Activated CD4-positive, alpha-beta T cell treated with anti-CD3 and anti-CD28 coated beads, Interleukin-2, amount 10 ng/mL, durations not matched to agents 7 days and 5 days (primary cell): Measurements from ENCODE around the gene NT5C3B. TPM values are rescaled to one million over a fixed set of nuclear protein-coding genes. Genes with fewer than 3 reads are reported as not detected.
"Not testable (repeated sequence)": the region's sequence is repeated elsewhere in the genome, so short reads cannot be mapped to it uniquely, and the experiment has no call there.

Source experiments
- CTCF ChIA-PET: fragments of 350-600 bp; sonication (Branson Sonifier 250); formaldehyde crosslinking; loops from one replicate; lab custom pipeline; 2021; ENCODE audit warnings: antibody characterized with exemption; lab: Charles Lee
- POLR2A ChIA-PET: fragments of 350-600 bp; sonication (Branson Sonifier 250); formaldehyde crosslinking; loops from one replicate; lab custom pipeline; 2021; ENCODE audit warnings: antibody characterized with exemption; lab: Charles Lee
- DNase-seq: peaks from one replicate; pipeline ENCODE4 v3.0.0-alpha.2; 2020
- H3K27ac Mint-ChIP-seq: one replicate; pipeline ENCODE4 v1.8.0; 2021; ENCODE audit warnings: mild to moderate bottlenecking, moderate library complexity, mixed read lengths
- H3K27me3 Mint-ChIP-seq: one replicate; pipeline ENCODE4 v1.8.0; 2021; ENCODE audit warnings: mixed read lengths
- H3K36me3 Mint-ChIP-seq: one replicate; pipeline ENCODE4 v1.8.0; 2021; ENCODE audit warnings: low read depth, mixed read lengths
- H3K4me1 Mint-ChIP-seq: one replicate; pipeline ENCODE4 v1.8.0; 2021; ENCODE audit warnings: mixed read lengths
- H3K4me3 Mint-ChIP-seq: one replicate; pipeline ENCODE4 v1.8.0; 2021; ENCODE audit warnings: mild to moderate bottlenecking, moderate library complexity, mixed read lengths
- H3K9me3 Mint-ChIP-seq: one replicate; pipeline ENCODE4 v1.8.0; 2021; ENCODE audit warnings: mixed read lengths
- total RNA-seq, 2 experiments: library from RNA; stranded (reverse); gene quantifications; one replicate each; pipeline ENCODE4 v1.2.3, GENCODE V29; 2021

The NT5C3B gene
- total RNA-seq, 2 experiments from 2014 or later = 13.7 to 17.7 TPM

- Mint-ChIP-seq H3K27ac (peak overlapping the region; percentile 50), H3K27me3 (peaks cover 3% of the 10 kb centered on the region), H3K36me3 (peaks cover 4% of the 10 kb centered on the region), H3K4me3 (peak overlapping the region; percentile 76), H3K4me1 (peaks cover 16% of the 10 kb centered on the region), H3K9me3 (no peaks in the 10 kb centered on the region)
- DNase-seq = no peak
- ChIA-PET CTCF (no interaction called here), POLR2A (no interaction called here)
Observed at GRCh38 chr17:41836550-41837196, 641 bp upstream of the NT5C3B start.

DNA sequence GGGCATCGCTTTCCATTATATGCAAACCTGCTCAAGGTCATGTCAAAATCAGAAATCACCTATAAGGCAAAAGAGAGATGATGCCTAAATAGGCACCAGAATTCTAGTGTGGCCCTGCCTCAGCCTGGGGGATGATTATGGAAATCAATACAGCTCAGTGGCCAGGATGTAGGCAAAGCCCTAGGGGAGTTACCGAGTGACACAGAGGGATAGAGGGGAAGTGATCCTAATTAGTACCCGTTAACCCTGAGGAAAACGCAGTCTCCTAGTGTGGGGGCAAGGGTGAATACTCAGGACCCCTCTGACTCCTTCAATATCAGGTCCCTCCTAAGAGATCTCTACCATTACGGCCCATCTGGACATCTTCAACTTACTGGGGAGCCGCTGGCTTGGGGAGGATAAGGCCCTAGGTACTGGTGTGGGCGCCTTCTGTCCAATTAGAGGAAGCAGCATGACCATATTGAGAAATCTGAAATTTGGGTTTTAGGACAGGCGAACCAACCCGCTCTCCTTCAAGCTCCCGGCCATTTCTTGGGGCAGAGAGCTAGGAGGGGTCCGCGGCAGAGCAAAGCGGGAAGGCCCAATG is 725 bp downstream of the NT5C3B start:
- Mint-ChIP-seq H3K36me3 (peaks cover 7% of the 10 kb centered on the region), H3K9me3 (no peaks in the 10 kb centered on the region), H3K27ac (peak overlapping the region; percentile 16), H3K4me3 (peak overlapping the region; percentile 74), H3K27me3 (peaks cover 3% of the 10 kb centered on the region), H3K4me1 (peaks cover 16% of the 10 kb centered on the region)
- POLR2A ChIA-PET = no interaction called here
- no peak for DNase-seq
- CTCF ChIA-PET = interaction anchor here (0.6 to 0.7 kb wide), 2 partner anchors 34 to 329 kb away, joined by 3 to 4 read pairs; no protein-coding TSS in a partner anchor

DNA sequence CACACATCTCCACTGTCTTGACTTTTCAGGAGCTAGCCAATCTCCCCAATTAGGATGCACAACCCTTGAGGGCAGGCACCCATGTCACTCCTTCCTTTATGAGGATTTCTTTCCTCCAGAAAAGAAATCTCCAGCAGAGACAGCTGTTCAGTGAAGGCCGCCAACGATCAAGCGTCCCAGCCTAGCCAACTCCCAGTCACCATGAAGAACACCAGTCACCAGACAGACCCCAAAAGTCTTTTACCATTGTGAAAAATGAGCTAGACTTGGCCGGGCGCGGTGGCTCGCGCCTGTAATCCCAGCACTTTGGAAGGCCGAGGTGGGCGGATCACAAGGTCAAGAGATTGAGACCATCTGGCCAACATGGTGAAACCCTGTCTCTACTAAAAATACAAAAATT is 6.1 kb downstream of the NT5C3B start:
- POLR2A ChIA-PET, H3K9me3 Mint-ChIP-seq, DNase-seq, H3K4me3 Mint-ChIP-seq, H3K27me3 Mint-ChIP-seq, H3K4me1 Mint-ChIP-seq, H3K36me3 Mint-ChIP-seq, H3K27ac Mint-ChIP-seq: not testable (repeated sequence)
- CTCF ChIA-PET = interaction anchor here (1.2 kb wide), 1 partner anchor 10 kb away, joined by 3 read pairs; no protein-coding TSS in a partner anchor

DNA sequence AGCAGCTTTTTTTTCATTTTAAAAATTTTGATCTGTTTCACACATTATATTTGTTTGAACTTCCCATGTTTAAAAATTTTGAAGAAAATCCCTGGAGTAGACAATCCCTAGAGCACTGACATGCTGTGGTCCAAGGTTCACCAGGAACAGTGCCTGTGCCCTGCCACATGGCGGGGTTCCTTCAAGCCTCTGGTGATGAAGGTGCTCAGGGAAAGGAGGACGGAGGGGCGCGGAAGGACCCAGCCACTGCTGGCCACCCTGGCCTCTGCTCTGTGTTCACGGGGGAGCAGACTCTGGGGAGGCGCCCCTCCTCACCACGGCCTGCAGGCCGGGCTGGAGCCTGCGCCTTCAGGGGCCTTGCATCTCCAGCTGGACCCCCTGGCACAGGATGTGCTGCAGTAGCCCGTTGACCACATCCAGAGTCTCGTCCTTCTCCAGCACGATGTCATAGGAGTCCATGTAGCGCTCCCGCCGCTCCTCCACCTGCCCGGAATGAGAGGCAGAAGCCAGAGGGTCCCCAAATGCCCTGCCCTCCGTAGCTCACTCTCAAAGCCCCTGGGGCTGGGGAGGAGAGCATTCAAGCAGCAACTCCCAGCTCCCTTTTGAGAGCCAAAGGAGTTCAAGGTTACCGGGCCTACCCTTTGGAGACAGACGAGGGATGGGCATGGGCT is 10.7 kb downstream of the NT5C3B start:
- no peaks in the 10 kb centered on the region for H3K36me3 Mint-ChIP-seq
- POLR2A ChIA-PET = no interaction called here
- no peak overlapping the region for H3K27ac Mint-ChIP-seq
- H3K4me3 Mint-ChIP-seq = no peak overlapping the region
- H3K27me3 Mint-ChIP-seq = no peaks in the 10 kb centered on the region
- no peaks in the 10 kb centered on the region for H3K4me1 Mint-ChIP-seq
- H3K9me3 Mint-ChIP-seq = no peaks in the 10 kb centered on the region
- DNase-seq = no peak
- CTCF ChIA-PET = interaction anchor here (0.5 to 1.7 kb wide), 2 partner anchors 10 to 46 kb away, joined by 3 to 6 read pairs; no protein-coding TSS in a partner anchor

DNA sequence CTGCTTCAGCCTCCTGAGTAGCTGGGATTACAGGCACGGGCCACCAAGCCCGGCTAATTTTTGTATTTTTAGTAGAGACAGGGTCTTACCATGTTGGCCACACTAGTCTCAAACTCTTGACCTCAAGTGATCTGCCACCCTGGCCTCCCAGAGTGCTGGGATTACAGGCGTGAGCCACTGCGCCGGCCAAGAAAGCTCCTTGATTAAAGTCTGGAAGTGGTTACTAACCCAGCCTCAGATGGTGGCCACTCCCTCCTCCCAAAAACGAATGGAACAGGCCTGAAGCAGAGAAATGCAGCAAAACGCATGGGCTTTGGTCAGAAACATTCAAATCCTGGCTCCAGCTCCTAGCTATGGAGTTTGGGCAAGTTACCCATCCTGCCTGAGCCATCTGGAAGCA is 11.9 kb downstream of the NT5C3B start:
- Mint-ChIP-seq H3K27ac (no peak overlapping the region), H3K4me1 (no peaks in the 10 kb centered on the region), H3K4me3 (no peak overlapping the region), H3K9me3 (no peaks in the 10 kb centered on the region), H3K36me3 (no peaks in the 10 kb centered on the region), H3K27me3 (no peaks in the 10 kb centered on the region)
- no peak for DNase-seq
- CTCF ChIA-PET = interaction anchor here (2.3 kb wide), 1 partner anchor 13 kb away, joined by 7 read pairs; the partner anchor contains the start of gene P3H4
- POLR2A ChIA-PET = no interaction called here

GRCh38 chr17:41823580-41823979 is 12.5 kb downstream of the NT5C3B start:
- H3K4me1 Mint-ChIP-seq = no peaks in the 10 kb centered on the region
- POLR2A ChIA-PET = no interaction called here
- CTCF ChIA-PET = interaction anchor here (0.6 to 2.3 kb wide), 2 partner anchors 12 to 21 kb away, joined by 4 to 7 read pairs; partner anchors contain the start of gene P3H4
- no peaks in the 10 kb centered on the region for H3K9me3 Mint-ChIP-seq
- H3K4me3 Mint-ChIP-seq = no peak overlapping the region
- no peak for DNase-seq
- H3K36me3 Mint-ChIP-seq = no peaks in the 10 kb centered on the region
- H3K27ac Mint-ChIP-seq = no peak overlapping the region
- H3K27me3 Mint-ChIP-seq = no peaks in the 10 kb centered on the region

- Mint-ChIP-seq H3K4me1 (no peaks in the 10 kb centered on the region), H3K9me3 (no peaks in the 10 kb centered on the region), H3K27me3 (no peaks in the 10 kb centered on the region), H3K27ac (no peak overlapping the region), H3K36me3 (no peaks in the 10 kb centered on the region), H3K4me3 (no peak overlapping the region)
- CTCF ChIA-PET = interaction anchor here (0.6 to 2.3 kb wide), 5 partner anchors 12 to 30 kb away, joined by 3 to 7 read pairs (median 3); partner anchors contain the start of gene P3H4
- DNase-seq = no peak
- POLR2A ChIA-PET = no interaction called here
Observed at GRCh38 chr17:41823141-41823524, 12.9 kb downstream of the NT5C3B start.

- no peaks in the 10 kb centered on the region for H3K9me3 Mint-ChIP-seq
- CTCF ChIA-PET = interaction anchor here (0.7 to 2.3 kb wide), 4 partner anchors 11 to 31 kb away, joined by 3 to 7 read pairs (median 3); partner anchors contain the start of gene P3H4
- H3K36me3 Mint-ChIP-seq = no peaks in the 10 kb centered on the region
- no peak for DNase-seq
- H3K27ac Mint-ChIP-seq = no peak overlapping the region
- POLR2A ChIA-PET = no interaction called here
- H3K4me3 Mint-ChIP-seq = no peak overlapping the region
- H3K27me3 Mint-ChIP-seq = no peaks in the 10 kb centered on the region
- no peaks in the 10 kb centered on the region for H3K4me1 Mint-ChIP-seq
Observed at GRCh38 chr17:41822216-41823140, 13.6 kb downstream of the NT5C3B start.

- no peak for DNase-seq
- POLR2A ChIA-PET = no interaction called here
- Mint-ChIP-seq H3K27ac (no peak overlapping the region), H3K36me3 (no peaks in the 10 kb centered on the region), H3K9me3 (no peaks in the 10 kb centered on the region), H3K4me3 (no peak overlapping the region), H3K4me1 (no peaks in the 10 kb centered on the region), H3K27me3 (no peaks in the 10 kb centered on the region)
- CTCF ChIA-PET = interaction anchor here (1.5 to 2.3 kb wide), 2 partner anchors 10 to 32 kb away, joined by 3 to 7 read pairs; partner anchors contain the start of gene P3H4
Observed at GRCh38 chr17:41821776-41822175, 14.3 kb downstream of the NT5C3B start.

- H3K4me1 Mint-ChIP-seq = peaks cover 2% of the 10 kb centered on the region
- H3K27me3 Mint-ChIP-seq = peaks cover 8% of the 10 kb centered on the region
- ChIA-PET POLR2A (no interaction called here), CTCF (interaction anchor here (1.1 kb wide), 1 partner anchor 20 kb away, joined by 3 read pairs; no protein-coding TSS in a partner anchor)
- no peak for DNase-seq
- no peak overlapping the region for H3K27ac Mint-ChIP-seq
- no peaks in the 10 kb centered on the region for H3K9me3 Mint-ChIP-seq
- no peak overlapping the region for H3K4me3 Mint-ChIP-seq
- H3K36me3 Mint-ChIP-seq = no peaks in the 10 kb centered on the region
Observed at GRCh38 chr17:41818024-41818423, 18.0 kb downstream of the NT5C3B start.

- Mint-ChIP-seq H3K9me3 (no peaks in the 10 kb centered on the region), H3K4me1 (peaks cover 8% of the 10 kb centered on the region), H3K27me3 (peaks cover 13% of the 10 kb centered on the region), H3K36me3 (no peaks in the 10 kb centered on the region), H3K27ac (no peak overlapping the region), H3K4me3 (no peak overlapping the region)
- CTCF ChIA-PET = no interaction called here
- DNase-seq = no peak
- POLR2A ChIA-PET = no interaction called here
Observed at GRCh38 chr17:41816637-41817320, 19.3 kb downstream of the NT5C3B start.
